Trophoblast cell (in vitro differentiated cells and primary cell): ENCODE results near the gene ENSA.
A peak's percentile ranks its signal among the peaks of the same experiment; 100 is the strongest.
"Not testable (repeated sequence)": the region's sequence is repeated elsewhere in the genome, so short reads cannot be mapped to it uniquely, and the experiment has no call there.

ENCODE experiments used
- DNase-seq, 2 donors: peaks; one replicate each; pipeline ENCODE4 v3.0.0-alpha.2; 2016
- H2AFZ ChIP-seq: 2 replicates; pipeline ENCODE4 v1.6.1; 2013; ENCODE audit warnings: low read length, moderate library complexity, mild to moderate bottlenecking; ENCODE audit not compliant: insufficient read depth, poor library complexity
- H2AK5ac ChIP-seq: 2 replicates; pipeline ENCODE4 v1.6.1; 2013; ENCODE audit warnings: mild to moderate bottlenecking, low read length
- H2BK120ac ChIP-seq: 2 replicates; pipeline ENCODE4 v1.6.1; 2013; ENCODE audit warnings: low read length, mild to moderate bottlenecking, moderate library complexity; ENCODE audit not compliant: insufficient read depth, poor library complexity
- H2BK12ac ChIP-seq: 2 replicates; pipeline ENCODE4 v1.6.1; 2013; ENCODE audit warnings: mild to moderate bottlenecking, low read length, moderate library complexity
- H2BK5ac ChIP-seq: 2 replicates; pipeline ENCODE4 v1.6.1; 2013; ENCODE audit warnings: low read length, low read depth, moderate library complexity, mild to moderate bottlenecking; ENCODE audit not compliant: poor library complexity
- H3K14ac ChIP-seq: 2 replicates; pipeline ENCODE4 v1.6.1; 2013; ENCODE audit warnings: mild to moderate bottlenecking, low read length
- H3K18ac ChIP-seq: 2 replicates; pipeline ENCODE4 v1.6.1; 2013; ENCODE audit warnings: mild to moderate bottlenecking, low read length
- H3K23ac ChIP-seq: 2 replicates; pipeline ENCODE4 v1.6.1; 2013; ENCODE audit warnings: low read length
- H3K27ac ChIP-seq: 2 replicates; pipeline ENCODE4 v1.5.1; 2013; ENCODE audit warnings: low read depth, mild to moderate bottlenecking, inconsistent platforms, low read length, moderate library complexity
- H3K27me3 ChIP-seq: 2 replicates; pipeline ENCODE4 v1.6.1; 2013; ENCODE audit warnings: inconsistent platforms, mild to moderate bottlenecking, low read length, moderate library complexity; ENCODE audit not compliant: insufficient read depth
- H3K36me3 ChIP-seq, 2 experiments: 1 replicate in 1 of 2; 2 replicates in 1 of 2; pipeline ENCODE4 v1.6.1; 2013; ENCODE audit warnings: low read length in 2 of 2, mild to moderate bottlenecking in 2 of 2, moderate library complexity in 1 of 2; ENCODE audit not compliant: insufficient read depth in 2 of 2, control insufficient read depth in 1 of 2
- H3K4ac ChIP-seq: 2 replicates; pipeline ENCODE4 v1.6.1; 2013; ENCODE audit warnings: low read depth, mild to moderate bottlenecking, low read length, moderate library complexity
- H3K4me1 ChIP-seq, 2 experiments: 1 replicate in 1 of 2; 2 replicates in 1 of 2; pipeline ENCODE4 v1.6.1; 2013; ENCODE audit warnings: low read length in 2 of 2, mild to moderate bottlenecking in 2 of 2, moderate library complexity in 1 of 2; ENCODE audit not compliant: insufficient read depth in 2 of 2, control insufficient read depth in 1 of 2
- H3K4me2 ChIP-seq: 2 replicates; pipeline ENCODE4 v1.6.1; 2013; ENCODE audit warnings: inconsistent platforms, mild to moderate bottlenecking, low read length, moderate library complexity
- H3K4me3 ChIP-seq: 2 replicates; pipeline ENCODE4 v1.5.1; 2013; ENCODE audit warnings: mild to moderate bottlenecking, low read depth, low read length, inconsistent platforms
- H3K79me1 ChIP-seq: one replicate; pipeline ENCODE4 v1.6.1; 2013; ENCODE audit warnings: low read length
- H3K79me2 ChIP-seq: 2 replicates; pipeline ENCODE4 v1.6.1; 2013; ENCODE audit warnings: low read length, mild to moderate bottlenecking; ENCODE audit not compliant: control insufficient read depth, insufficient read depth, poor library complexity
- H3K9ac ChIP-seq: 2 replicates; pipeline ENCODE4 v1.6.1; 2013; ENCODE audit warnings: mild to moderate bottlenecking, low read length
- H3K9me3 ChIP-seq: 2 replicates; pipeline ENCODE4 v1.6.1; 2013; ENCODE audit warnings: low read depth, mild to moderate bottlenecking, control low read depth, inconsistent platforms, low read length; ENCODE audit not compliant: insufficient read depth
- H4K12ac ChIP-seq: 2 replicates; pipeline ENCODE4 v1.6.1; 2013; ENCODE audit warnings: low read depth, mild to moderate bottlenecking, low read length, moderate library complexity
- H4K8ac ChIP-seq: 2 replicates; pipeline ENCODE4 v1.6.1; 2013; ENCODE audit warnings: low read depth, mild to moderate bottlenecking, low read length, moderate library complexity
- H4K91ac ChIP-seq: one replicate; pipeline ENCODE4 v1.6.1; 2013; ENCODE audit warnings: low read depth, mild to moderate bottlenecking, low read length, moderate library complexity
- whole genome bisulfite sequencing: extraction: QIAGEN DNeasy Blood & Tissue Kit; methylation state at CpG from one replicate; pipeline ENCODE4 v1.1.7; 2013; ENCODE audit warnings: missing lambda C conversion rate; ENCODE audit not compliant: insufficient read length, insufficient coverage; ENCODE audit errors: extremely low coverage; 5-methylcytosine and 5-hydroxymethylcytosine counted together

The ENSA gene

GRCh38 chr1:150654635-150655034, 25.2 kb upstream of the ENSA start:
- H2BK12ac ChIP-seq, H3K9me3 ChIP-seq, H4K91ac ChIP-seq, H3K23ac ChIP-seq, H3K9ac ChIP-seq, H3K4me3 ChIP-seq, H3K4ac ChIP-seq, H2BK120ac ChIP-seq, H2BK5ac ChIP-seq, H2AK5ac ChIP-seq, H3K79me2 ChIP-seq, DNase-seq, H3K27ac ChIP-seq, H3K14ac ChIP-seq, H2AFZ ChIP-seq, H3K18ac ChIP-seq, H4K8ac ChIP-seq, H3K79me1 ChIP-seq, H3K4me1 ChIP-seq, H3K4me2 ChIP-seq, H3K27me3 ChIP-seq, H4K12ac ChIP-seq, H3K36me3 ChIP-seq: not testable (repeated sequence)
- WGBS = no CpG with 5 or more reads among the region's 10 CpGs

- Histone ChIP-seq H4K8ac (no peak overlapping the region), H3K23ac (no peak overlapping the region), H3K18ac (no peak overlapping the region)
Observed at GRCh38 chr1:150650193-150650592, 20.8 kb upstream of the ENSA start.

GRCh38 chr1:150649441-150650075, 20.1 kb upstream of the ENSA start:
- peaks cover 4 to 5% of the 10 kb centered on the region in 2 experiments for H3K4me1 ChIP-seq
- no peak overlapping the region for H3K4me3 ChIP-seq
- no peaks in the 10 kb centered on the region for H3K9me3 ChIP-seq
- H4K8ac ChIP-seq = no peak overlapping the region
- H4K12ac ChIP-seq = no peak overlapping the region
- H2AFZ ChIP-seq = no peak overlapping the region
- H3K4me2 ChIP-seq = no peak overlapping the region
- no peak overlapping the region for H3K9ac ChIP-seq
- no peak overlapping the region for H4K91ac ChIP-seq
- peak overlapping the region; percentile 53 for H3K18ac ChIP-seq
- H3K14ac ChIP-seq = no peak overlapping the region
- no peak overlapping the region for H2BK5ac ChIP-seq
- peak overlapping the region; percentile 29 for H2AK5ac ChIP-seq
- H3K27ac ChIP-seq = no peak overlapping the region
- H2BK12ac ChIP-seq = no peak overlapping the region
- H3K23ac ChIP-seq = no peak overlapping the region
- no peaks in the 10 kb centered on the region for H3K79me2 ChIP-seq
- H3K27me3 ChIP-seq = no peaks in the 10 kb centered on the region
- H3K4ac ChIP-seq = peak overlapping the region; percentile 36
- DNase-seq = no peak
- H3K79me1 ChIP-seq = no peaks in the 10 kb centered on the region
- peaks cover 10 to 11% of the 10 kb centered on the region in 2 experiments for H3K36me3 ChIP-seq
- no CpG with 5 or more reads among the region's 5 CpGs for WGBS
- H2BK120ac ChIP-seq = no peak overlapping the region

More at GRCh38 chr1:150650193-150650592, 20.8 kb upstream of the ENSA start:
- no peak overlapping the region for H2BK12ac ChIP-seq
- peaks cover 10 to 11% of the 10 kb centered on the region in 2 experiments for H3K36me3 ChIP-seq
- peak in 1 of 2 donors; percentile 57 for DNase-seq
- H2BK5ac ChIP-seq = no peak overlapping the region
- H4K12ac ChIP-seq = no peak overlapping the region
- H2AFZ ChIP-seq = no peak overlapping the region
- H3K4me3 ChIP-seq = no peak overlapping the region
- no peaks in the 10 kb centered on the region for H3K79me1 ChIP-seq
- no peaks in the 10 kb centered on the region for H3K79me2 ChIP-seq
- H2AK5ac ChIP-seq = no peak overlapping the region
- H3K4me1 ChIP-seq = peaks cover 4 to 5% of the 10 kb centered on the region in 2 experiments
- no peak overlapping the region for H3K9ac ChIP-seq
- no peaks in the 10 kb centered on the region for H3K9me3 ChIP-seq
- H3K14ac ChIP-seq = no peak overlapping the region
- no peaks in the 10 kb centered on the region for H3K27me3 ChIP-seq
- no peak overlapping the region for H4K91ac ChIP-seq
- no peak overlapping the region for H3K4me2 ChIP-seq
- H2BK120ac ChIP-seq = no peak overlapping the region
- WGBS = no CpG with 5 or more reads among the region's 1 CpG
- no peak overlapping the region for H3K27ac ChIP-seq
- no peak overlapping the region for H3K4ac ChIP-seq

- Histone ChIP-seq H3K18ac (no peak overlapping the region), H3K23ac (no peak overlapping the region), H4K12ac (no peak overlapping the region), H3K79me2 (no peaks in the 10 kb centered on the region), H2BK120ac (no peak overlapping the region), H2AFZ (no peak overlapping the region), H3K4me3 (no peak overlapping the region), H3K79me1 (no peaks in the 10 kb centered on the region), H3K36me3 (peaks cover 3% of the 10 kb centered on the region in 2 experiments), H3K9ac (no peak overlapping the region), H3K27ac (no peak overlapping the region), H3K14ac (no peak overlapping the region), H4K8ac (no peak overlapping the region), H3K4me2 (no peak overlapping the region), H3K27me3 (no peaks in the 10 kb centered on the region), H2BK12ac (no peak overlapping the region), H3K4me1 (no peaks in the 10 kb centered on the region), H3K9me3 (no peaks in the 10 kb centered on the region), H4K91ac (no peak overlapping the region), H2AK5ac (no peak overlapping the region), H3K4ac (no peak overlapping the region), H2BK5ac (no peak overlapping the region)
- no peak for DNase-seq
- no CpG with 5 or more reads among the region's 4 CpGs for WGBS
Observed at GRCh38 chr1:150642296-150642695, 12.9 kb upstream of the ENSA start.
